ENCODE results near the gene ANKRD52.

Gene ANKRD52

DNA sequence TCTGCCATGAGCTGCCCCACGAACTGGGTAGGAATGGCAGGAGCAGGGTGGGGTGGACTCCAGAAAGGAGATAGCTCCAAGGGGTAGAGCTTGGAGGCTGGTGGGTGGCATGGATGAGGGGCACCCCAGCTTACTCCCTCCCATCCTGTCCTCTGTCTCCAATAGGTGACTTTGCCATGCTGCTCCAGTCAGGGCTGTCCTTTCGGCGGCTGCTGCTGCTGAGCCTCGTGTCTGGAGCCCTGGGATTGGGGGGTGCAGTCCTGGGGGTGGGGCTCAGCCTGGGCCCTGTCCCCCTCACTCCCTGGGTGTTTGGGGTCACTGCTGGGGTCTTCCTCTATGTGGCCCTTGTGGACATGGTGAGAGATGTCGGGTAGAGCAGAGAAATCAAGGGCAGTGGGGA, 21.2 kb downstream of the ANKRD52 start:
- no peak for DNase-seq

DNA sequence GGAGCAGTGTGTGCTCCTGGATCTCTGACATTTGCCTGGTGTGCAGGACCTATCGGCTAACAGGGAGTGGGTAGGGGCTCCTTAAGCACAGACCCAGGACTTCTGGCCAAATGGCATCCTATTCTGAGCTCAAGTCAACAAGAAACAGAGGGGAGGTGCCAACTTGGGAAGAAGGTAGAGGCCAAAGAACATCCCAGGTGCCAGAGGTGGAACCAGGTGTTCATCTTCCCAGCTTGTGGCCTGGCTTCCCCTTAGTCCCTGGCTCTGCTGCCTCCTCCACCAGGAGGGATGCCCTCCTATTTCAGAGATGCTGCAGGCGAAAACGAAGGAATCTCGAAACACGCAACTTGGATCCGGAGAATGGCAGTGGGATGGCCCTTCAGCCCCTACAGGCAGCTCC, 22.1 kb downstream of the ANKRD52 start:
- no peak for DNase-seq

DNA sequence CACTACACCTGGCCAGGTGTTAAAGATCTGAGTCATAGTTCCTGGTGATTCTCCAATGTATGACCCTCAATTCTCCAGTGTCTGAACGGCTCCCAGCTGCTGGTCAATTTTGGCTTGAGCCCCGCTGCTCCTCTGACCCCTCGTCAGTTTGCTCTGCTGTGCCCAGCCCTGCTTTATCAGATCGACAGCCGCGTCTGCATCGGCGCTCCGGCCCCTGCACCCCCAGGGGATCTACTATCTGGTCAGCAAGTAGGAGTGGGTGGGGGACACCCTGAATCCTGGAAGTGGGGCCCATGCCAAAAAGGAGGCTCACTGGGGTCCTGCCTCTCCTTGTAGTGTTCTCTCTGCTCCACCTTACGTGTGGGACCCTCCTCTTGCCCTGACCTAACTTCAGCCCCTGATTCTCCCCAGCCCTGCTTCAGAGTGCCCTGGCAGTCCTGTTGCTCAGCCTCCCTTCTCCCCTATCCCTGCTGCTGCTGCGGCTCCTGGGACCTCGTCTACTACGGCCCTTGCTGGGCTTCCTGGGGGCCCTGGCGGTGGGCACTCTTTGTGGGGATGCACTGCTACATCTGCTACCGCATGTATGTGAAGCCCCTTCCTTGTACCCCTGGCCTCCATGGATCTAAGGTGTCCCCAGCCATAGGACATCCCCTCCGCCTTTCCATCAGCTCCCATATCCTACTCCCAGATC, 23.3 kb downstream of the ANKRD52 start:
- no peak for DNase-seq

DNA sequence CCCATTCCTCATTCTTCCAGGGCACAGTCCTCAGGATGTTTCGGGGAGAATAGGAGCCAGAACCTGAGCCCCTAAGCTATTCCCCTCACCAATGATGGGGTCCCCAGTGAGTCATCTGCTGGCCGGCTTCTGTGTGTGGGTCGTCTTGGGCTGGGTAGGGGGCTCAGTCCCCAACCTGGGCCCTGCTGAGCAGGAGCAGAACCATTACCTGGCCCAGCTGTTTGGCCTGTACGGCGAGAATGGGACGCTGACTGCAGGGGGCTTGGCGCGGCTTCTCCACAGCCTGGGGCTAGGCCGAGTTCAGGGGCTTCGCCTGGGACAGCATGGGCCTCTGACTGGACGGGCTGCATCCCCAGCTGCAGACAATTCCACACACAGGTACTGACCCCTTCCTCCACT, 27.0 kb downstream of the ANKRD52 start:
- no peak for DNase-seq

DNA sequence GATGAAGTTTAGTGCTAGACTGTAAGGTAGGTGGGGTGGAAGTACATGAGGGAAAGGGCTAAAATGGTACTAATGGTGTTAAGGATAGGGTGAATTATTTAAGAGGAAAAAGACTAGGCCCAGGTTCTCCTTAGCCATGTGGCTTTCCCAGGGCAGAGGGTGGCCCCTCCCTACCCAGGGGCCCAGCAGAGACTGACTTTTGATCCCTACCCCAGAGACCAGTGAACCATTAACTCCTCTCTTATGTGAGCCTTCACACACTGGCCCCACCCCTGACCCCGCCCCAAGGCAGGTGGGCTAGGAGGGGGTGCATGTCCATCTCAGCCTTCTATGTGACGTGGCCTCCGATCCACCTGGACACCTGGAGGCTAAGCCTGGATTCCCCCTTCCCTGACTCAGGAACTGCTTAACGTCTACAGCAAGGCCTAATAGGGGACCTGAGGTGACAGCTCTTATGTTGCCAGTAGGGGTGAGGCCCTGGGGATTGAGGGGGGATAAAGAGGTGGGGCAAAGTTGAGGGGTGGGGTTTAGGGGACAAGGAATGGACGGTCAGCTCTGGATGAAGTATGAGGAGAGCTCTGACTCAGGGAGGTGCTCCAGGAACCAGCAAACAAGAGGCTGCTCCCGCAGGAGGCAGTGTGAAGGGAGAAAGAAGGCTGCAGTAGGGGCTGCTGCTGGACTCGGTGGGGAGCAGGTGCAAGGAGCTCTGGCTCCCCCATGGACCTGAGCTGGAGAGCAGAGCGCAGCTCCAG, 27.6 kb downstream of the ANKRD52 start:
- no peak for DNase-seq

DNA sequence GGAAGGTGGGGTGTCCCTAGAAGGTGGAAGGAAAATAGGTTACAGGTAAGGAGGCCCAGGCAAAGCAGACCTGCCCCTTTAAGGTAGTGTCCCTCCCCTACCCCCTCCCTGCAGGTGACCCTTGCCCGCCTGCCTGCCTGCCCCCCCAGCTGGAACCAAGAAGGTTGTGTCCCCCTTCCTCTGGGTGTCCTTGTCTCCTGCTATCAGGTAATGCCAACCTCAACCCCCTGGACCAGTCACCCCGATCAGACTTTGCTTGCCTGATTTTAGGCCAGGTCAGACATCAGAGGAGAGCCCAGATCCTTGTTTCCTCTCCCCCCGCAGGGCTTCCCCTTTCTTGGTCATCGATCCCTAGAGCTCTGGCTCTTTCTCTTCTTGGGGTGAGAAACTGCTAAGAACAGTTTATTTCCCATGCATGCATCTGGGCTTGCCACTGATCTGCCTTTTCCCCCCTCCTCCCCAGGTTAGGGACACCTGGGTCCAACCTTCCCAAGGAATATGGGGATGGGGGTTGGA, 28.2 kb downstream of the ANKRD52 start, which contains the start of gene SLC39A5:
SLC39A5 (plus strand) TSS at position 136 of the 516 bp plus-strand sequence. CDS start 1,224 bp downstream, outside the sequence.
- no peak for DNase-seq

DNA sequence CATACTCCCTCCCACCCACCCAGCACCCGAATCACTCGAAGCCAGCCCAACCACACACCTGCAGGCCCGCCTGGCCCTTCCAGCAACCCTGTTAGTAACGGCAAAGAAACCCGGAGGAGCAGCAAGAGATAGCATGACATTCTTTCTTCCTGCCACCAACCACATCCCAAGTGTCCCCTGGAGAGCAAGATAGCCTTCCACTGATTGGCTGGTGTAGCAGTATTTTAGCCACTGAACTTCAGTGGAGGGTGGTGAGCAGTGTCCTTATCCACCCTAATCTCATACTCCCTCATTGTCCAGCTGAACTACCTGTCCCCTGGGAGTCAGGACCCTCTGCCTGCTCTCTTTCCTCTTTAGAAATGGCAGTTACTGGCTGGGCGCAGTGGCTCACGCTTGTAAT, 29.1 kb downstream of the ANKRD52 start:
- no peak for DNase-seq

DNA sequence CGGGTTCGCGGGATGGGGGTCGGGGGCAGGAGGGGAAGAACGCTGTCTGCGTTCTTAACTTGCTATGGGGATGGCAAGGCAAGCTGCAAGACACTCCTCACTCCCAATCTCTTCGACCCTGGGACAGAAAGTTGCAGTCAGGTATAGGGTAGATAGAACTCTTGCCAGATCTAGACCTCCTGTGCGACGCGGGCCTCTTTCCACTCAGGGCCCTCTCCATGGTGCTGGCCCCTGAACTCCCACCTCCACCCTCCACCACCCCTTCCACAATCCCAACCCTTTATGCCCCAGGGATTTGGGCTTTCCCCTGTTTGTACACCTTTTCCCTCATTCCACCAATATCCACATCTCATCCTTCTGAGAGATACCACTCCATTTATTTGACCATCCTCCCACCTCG, 33.2 kb downstream of the ANKRD52 start:
- DNase-seq = no peak

DNA sequence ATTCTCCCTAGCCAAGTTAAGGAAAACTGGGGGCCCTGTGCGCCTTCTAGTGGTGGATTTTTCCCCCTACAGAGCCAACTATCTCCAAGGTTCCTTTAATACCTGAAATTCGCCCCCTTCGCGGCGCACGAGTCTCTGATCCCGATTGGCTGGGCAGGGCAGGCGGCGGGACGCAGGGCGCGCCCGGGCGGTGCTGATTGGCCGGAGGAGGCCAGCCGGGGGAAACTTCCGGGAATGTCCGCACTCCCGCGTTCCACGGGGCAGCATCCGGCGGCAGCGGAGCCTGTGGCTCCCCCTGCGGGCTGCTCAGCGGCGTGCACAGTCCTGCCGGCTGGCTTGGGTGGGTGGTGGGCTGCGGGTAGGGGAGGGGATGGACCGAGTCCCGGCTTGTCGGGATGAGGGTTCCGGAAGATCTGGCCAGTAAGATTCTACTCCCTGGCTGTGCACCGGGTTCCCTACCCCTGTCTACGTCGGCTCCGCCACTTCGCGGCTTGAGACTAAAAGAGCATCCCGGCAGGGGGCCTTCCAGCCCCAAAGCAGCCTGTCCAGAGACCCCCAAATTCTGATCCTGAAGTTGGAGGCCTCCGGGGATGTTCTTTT, 34.0 kb downstream of the ANKRD52 start, which contains the start of gene NABP2:
NABP2 (plus strand) TSS at position 241 of the 600 bp plus-strand sequence. CDS start 515 bp downstream, outside the sequence.
- DNase-seq = peak; percentile 71 to 95

DNA sequence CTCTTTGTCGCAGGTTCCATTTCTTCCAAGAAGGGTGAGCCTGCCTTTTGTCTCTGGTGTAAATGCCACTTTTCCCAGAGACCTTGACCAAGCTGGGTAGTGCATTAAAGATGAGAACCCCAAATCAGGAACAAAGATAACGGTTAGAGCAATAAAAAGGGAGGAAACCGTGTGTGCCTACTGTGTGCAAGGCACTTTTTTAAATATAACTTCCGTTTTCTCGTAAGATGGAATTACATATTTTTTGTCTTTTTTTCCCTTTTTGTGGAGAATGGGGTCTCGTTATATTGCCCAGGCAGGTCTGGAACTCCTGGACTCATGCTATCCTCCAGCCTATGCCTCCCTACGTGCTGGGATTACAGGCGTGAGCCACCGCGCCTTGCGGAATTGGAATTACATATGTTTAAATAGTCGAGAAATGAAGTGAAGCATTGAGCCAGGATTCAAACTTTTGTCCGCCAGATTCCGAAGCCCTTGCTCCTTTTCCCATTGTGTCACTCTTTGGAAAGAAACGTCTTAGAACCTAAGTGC, 34.5 kb downstream of the ANKRD52 start:
- no peak for DNase-seq

DNA sequence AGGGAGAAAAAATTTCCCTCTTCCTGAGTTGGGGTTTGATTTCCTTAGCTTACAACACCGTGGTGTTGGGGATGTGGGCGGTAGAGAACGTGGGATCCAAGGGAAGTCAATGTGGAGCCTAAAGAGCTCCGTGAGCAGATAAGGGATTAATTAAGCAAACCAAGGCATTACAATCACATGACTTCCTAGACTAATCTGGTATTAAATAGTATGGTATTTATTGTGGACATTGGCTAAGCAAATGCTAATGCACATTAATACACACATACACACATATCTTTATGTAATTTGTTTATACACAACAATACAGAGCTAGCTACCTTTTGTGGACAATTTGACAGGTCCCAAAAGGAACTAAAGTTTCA, 35.7 kb downstream of the ANKRD52 start:
- DNase-seq = no peak

DNA sequence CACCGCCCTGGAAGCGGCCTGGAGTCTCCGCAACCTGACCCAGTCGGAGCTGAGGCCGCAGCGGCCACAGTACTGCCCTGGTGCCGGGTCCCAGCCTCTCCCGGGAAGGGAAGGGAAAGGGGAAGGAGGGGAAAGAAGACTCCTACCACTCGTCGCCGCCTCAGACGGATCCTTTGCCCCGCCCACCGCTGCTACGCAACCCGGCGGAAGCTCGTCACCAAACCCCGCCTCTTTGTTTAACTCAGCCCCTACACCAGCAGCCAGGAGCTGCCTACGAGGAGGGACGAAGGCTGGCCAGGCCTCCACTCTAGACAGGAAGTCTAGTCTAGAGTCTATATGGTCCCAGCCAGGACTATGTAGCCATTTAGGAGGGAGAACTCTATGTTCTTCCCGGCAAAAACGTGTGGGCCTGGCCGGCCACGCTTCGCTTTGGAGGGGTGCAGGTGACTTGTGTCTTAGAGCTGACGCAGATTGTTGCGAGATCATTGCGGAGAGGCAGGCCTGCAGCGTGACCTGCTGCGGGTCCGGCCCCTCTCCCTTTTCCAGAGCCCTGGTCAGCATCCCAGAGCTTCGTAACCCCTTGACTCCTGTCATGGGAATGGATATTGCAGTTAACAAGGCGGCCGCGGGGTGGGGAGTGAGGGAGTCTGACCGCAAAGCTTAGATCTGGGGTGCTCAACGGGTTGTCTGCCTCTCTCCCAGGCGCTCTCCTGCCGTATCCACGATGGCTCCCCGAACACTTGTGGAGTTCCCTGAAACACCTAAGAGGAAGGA, 36.2 kb downstream of the ANKRD52 start, which contains the start of gene RNF41:
RNF41 (minus strand) TSS at position 166 of the 774 bp plus-strand sequence. CDS start 7,875 bp downstream, outside the sequence.
- peak; percentile 88 to 93 for DNase-seq

DNA sequence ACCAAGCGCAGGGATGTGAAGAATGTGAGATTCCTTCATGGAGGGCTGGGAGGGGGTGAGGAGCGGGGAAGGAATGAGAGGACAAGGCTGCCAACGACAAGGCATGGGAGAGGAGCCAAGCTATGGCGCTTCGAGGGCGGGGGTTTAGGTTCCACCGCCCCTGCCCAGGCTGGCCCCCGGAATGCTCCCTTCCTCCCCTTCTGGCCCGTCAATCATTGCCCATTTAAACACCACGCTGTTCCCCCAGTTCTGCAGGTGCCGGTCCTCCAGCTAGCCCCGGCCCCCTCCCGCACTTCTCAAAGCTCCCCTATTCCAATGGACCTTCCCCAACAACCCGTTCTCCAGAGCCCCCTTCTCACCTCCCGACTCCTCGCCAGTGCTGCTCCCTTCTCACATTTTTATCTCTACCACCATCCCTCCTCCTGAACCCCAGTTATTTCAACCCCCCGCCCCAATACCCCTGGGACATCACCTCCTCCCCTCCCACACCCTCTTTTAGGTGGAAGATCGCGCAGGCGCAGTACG, 36.9 kb downstream of the ANKRD52 start:
- DNase-seq = no peak

DNA sequence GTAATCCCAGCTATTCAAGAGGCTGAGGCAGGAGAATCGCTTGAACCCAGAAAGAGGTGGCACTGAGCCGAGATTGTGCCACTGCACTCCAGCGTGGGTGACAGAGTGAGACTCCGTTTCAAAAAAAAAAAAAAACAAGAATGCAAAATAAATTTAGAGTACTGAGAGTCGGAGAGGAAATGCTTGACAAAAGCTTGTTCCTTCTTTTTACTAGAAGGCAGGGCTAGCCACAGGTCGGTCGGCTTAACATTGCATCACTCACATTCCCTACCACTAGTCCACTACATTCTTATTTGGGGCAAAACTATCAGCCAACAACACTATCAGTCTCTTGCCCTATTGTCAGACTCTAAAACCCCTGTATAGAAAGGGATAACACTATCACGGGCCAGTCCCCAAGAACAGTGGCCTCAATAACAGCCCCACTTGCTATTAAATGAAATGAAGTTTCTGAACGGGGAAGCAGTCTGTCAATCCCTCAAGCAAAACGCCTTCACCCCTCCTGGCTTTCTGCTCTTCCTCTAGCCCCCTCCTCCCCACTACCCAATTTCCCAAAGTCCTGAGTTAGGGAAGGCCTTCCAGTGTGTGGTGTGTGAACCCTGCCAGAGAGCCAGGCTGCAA, 37.5 kb downstream of the ANKRD52 start:
- DNase-seq = peak in 1 of 2 donors; percentile 67

DNA sequence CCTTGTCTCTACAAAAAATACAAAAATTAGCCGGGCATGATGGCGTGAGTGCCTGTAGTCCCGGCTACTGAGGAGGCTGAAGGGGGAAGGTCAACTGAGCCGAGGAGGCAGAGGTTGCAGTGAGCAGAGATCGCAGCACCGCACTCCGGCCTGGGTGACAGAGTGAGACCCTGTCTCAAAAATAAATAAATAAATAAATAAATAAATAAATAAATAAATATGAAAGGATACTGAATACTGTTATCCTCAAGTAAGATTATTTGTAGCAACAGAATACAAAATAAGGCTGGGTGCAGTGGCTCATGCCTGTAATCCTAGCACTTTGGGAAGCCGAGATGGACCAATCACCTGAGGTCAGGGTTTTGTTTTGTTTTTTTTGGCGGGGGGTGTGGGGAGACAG, 38.3 kb downstream of the ANKRD52 start:
- DNase-seq = no peak

DNA sequence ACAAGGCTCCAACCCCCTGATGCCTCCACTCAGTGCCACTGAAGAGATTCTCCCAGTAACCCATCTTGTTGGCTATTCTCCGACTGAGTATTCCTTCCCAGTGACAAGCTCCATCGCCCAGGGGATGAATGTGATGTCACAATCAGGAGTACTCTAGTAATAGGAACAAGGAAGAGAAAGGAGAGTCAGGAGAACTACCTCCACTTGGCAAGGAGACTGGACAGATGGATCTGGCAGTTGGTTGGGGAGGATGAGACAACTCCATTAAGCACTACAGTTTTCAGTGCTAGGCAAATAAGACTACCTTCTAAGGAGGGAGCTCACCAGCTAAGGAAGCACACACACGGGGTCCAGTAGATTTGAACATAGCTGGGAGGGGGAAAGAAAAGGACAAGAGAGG, 41.7 kb downstream of the ANKRD52 start:
- no peak for DNase-seq

DNA sequence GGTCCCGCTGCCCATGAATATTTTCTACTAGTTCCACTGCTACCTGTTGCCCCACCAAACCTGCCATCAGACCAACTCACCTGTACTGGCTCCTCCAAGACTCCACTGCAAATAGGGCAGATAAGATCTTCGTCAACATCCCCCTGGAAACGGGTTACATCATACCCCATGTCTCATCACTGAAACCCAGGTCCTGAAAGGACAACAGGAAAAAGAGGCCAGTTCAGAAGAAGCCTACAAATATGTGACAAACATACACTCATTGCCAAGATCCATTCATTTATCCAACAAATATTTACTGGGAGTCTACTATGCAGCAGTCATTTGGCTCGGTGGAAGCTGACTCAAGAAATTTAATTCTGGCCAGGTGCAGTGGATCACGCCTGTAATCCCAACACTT, 44.3 kb downstream of the ANKRD52 start:
- DNase-seq = no peak

DNA sequence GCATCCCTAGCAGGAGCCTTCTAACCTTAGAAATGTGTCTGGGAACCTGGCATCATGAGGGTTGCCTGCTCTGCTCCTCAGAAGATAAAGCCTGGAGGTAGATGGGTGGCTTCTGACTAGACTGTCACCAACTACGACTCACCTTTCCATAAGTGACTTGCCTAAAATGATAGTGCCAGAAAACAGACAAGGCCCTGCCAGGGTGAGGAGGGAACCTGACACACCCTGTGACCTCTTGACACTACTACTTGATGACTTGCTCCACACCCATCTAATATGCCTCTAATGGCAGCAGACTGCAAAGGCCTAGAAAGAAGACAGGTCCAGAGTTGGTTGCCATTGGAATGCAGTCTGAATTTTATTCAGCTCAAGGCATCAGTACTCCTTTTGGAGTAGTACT, 45.8 kb downstream of the ANKRD52 start:
- no peak for DNase-seq

DNA sequence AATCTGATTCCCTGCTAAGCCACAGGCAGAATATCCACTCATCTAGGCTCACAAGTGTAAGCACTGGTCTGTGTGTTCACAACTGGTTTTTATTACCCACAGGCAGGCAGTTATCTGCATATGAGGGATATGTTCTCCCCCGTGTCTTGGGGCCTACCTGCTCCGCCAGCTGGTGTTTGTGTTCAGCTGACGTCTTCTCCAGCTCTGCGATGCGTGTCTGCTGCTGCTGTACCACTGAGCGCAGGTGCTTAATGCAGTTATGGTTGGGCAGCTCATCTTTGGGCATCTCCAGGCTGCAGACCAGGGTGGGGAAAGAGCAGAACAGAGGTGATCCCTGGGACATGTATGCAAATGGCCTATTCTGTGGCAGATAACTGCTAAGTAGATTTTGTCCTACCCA, 50.2 kb downstream of the ANKRD52 start:
- no peak for DNase-seq

DNA sequence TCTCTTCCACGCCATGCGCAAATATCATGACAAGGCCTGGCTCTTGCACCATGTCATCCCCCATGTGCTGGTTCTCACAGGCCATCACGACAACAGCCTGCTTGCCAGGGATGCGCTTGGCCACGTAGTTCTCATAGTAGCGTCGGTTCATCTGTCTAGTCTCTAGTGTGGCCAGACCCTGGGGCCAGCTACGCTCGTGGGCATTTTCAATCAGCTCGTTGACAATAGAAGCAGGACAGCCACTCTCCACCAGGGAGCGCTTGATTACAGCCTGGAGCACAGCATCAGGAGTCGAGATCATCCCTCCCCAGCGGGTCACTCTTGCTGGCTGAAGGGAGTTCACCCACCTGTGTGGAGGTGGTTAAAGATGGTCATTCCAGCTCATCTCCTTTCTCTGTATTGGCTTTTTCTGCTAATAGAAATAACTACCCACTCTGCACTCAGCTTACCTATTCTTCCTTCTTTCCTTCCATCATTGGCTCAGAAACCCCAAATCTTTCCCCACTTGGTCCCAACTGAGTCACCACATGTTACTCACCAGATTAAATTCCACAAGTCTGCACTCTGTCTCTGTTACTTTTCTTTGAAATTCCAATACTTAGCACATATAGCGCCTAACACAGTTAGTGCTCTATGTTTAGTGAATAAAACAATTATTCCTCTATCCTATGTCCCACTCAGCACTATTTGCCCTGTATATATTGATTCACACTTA, 51.6 kb downstream of the ANKRD52 start:
- no peak for DNase-seq

DNA sequence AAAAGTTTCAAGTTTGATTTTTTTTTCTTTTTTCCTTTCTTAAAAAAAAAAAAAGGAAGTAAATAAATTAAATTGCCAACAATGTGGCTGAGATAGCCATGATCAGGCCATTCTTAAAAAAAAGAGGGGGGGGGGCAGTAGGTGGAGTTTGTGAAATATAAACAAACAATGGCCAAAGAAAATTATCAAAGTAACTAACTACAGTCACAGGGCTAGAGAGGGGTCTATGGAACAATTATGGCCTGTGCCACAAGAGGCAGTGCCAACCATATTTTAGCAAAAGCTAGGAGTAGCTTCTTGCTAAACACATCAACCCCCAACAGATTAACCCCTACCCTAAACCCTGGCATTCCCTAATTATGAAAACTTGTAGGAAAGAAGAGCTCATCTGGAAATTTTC, 52.7 kb downstream of the ANKRD52 start:
- no peak for DNase-seq
